ENCODE data around the gene TMED4. TPM values are rescaled to one million over a fixed set of nuclear protein-coding genes. Genes with fewer than 3 reads are reported as not detected.

TMED4 gene
- total and polyA plus RNA-seq, 2 experiments from 2014 or later: 43.5 to 98.5 TPM

DNA sequence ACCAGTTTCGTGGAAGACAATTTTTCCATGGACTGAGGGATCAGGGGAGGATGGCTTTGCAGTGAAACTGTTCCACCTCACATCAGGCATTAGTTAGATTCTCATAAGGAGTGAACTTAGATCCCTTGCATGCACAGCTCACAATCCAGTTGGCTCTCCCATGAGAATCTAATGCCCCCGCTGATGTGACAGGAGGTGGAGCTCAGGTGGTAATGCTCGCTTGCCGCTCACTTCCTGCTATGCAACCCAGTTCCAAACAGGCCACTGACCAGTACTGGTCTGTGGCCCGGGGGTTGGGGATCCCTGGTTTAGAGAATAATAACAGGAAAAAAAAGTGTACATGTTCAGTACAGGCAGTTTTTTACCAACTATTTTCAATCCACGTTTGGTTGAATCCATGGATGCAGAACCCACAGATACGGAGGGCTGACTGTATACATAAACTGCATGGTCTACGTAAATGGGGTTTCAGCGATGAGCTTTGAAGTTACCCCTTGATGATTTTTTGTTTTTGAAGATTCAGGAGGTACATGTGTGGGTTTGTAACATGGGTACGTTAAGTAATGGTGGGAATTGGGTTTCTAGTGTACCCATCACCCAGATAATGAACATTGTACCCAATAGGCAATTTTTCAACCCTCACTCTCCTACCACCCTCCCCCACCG, 48.9 kb upstream of the TMED4 start:
- no peak overlapping the region for H3K27ac Mint-ChIP-seq
- peaks cover 25% of the 10 kb centered on the region for H3K4me1 ChIP-seq (ENCODE audit: insufficient read depth)
- no peaks in the 10 kb centered on the region for H3K9me3 Mint-ChIP-seq

More for the DNA sequence above, 48.9 kb upstream of the TMED4 start:
- TF ChIP-seq, protein P1, sequence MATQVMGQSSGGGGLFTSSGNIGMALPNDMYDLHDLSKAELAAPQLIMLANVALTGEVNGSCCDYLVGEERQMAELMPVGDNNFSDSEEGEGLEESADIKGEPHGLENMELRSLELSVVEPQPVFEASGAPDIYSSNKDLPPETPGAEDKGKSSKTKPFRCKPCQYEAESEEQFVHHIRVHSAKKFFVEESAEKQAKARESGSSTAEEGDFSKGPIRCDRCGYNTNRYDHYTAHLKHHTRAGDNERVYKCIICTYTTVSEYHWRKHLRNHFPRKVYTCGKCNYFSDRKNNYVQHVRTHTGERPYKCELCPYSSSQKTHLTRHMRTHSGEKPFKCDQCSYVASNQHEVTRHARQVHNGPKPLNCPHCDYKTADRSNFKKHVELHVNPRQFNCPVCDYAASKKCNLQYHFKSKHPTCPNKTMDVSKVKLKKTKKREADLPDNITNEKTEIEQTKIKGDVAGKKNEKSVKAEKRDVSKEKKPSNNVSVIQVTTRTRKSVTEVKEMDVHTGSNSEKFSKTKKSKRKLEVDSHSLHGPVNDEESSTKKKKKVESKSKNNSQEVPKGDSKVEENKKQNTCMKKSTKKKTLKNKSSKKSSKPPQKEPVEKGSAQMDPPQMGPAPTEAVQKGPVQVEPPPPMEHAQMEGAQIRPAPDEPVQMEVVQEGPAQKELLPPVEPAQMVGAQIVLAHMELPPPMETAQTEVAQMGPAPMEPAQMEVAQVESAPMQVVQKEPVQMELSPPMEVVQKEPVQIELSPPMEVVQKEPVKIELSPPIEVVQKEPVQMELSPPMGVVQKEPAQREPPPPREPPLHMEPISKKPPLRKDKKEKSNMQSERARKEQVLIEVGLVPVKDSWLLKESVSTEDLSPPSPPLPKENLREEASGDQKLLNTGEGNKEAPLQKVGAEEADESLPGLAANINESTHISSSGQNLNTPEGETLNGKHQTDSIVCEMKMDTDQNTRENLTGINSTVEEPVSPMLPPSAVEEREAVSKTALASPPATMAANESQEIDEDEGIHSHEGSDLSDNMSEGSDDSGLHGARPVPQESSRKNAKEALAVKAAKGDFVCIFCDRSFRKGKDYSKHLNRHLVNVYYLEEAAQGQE (IDR thresholded peaks at IDR 0.05; ENCODE audit: unreplicated experiment): no peak
- TF ChIP-seq, protein P2, sequence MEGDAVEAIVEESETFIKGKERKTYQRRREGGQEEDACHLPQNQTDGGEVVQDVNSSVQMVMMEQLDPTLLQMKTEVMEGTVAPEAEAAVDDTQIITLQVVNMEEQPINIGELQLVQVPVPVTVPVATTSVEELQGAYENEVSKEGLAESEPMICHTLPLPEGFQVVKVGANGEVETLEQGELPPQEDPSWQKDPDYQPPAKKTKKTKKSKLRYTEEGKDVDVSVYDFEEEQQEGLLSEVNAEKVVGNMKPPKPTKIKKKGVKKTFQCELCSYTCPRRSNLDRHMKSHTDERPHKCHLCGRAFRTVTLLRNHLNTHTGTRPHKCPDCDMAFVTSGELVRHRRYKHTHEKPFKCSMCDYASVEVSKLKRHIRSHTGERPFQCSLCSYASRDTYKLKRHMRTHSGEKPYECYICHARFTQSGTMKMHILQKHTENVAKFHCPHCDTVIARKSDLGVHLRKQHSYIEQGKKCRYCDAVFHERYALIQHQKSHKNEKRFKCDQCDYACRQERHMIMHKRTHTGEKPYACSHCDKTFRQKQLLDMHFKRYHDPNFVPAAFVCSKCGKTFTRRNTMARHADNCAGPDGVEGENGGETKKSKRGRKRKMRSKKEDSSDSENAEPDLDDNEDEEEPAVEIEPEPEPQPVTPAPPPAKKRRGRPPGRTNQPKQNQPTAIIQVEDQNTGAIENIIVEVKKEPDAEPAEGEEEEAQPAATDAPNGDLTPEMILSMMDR (conservative IDR thresholded peaks at IDR 0.05; ENCODE audit: low read depth in 2 of 2): no peak
- TF ChIP-seq ZNF114 (CRISPR knock-in tag; IDR thresholded peaks at IDR 0.05): no peak
- TF ChIP-seq, protein P3, sequence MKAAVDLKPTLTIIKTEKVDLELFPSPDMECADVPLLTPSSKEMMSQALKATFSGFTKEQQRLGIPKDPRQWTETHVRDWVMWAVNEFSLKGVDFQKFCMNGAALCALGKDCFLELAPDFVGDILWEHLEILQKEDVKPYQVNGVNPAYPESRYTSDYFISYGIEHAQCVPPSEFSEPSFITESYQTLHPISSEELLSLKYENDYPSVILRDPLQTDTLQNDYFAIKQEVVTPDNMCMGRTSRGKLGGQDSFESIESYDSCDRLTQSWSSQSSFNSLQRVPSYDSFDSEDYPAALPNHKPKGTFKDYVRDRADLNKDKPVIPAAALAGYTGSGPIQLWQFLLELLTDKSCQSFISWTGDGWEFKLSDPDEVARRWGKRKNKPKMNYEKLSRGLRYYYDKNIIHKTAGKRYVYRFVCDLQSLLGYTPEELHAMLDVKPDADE (IDR thresholded peaks at IDR 0.05): no peak
- TF ChIP-seq ZNF331 (CRISPR knock-in tag; IDR thresholded peaks at IDR 0.05; ENCODE audit: low read depth): no peak
- TF ChIP-seq POLR2AphosphoS5 (IDR thresholded peaks at IDR 0.05; ENCODE audit: low read depth): no peak
- TF ChIP-seq EZH2 (IDR thresholded peaks at IDR 0.05; ENCODE audit: low read depth, unreplicated experiment): no peak
- TF ChIP-seq EZH2phosphoT487 (IDR thresholded peaks at IDR 0.05; ENCODE audit: unreplicated experiment): no peak
- no peak for TF ChIP-seq STAT1 (IDR thresholded peaks at IDR 0.05; ENCODE audit: unreplicated experiment)
- TF ChIP-seq, protein P4, sequence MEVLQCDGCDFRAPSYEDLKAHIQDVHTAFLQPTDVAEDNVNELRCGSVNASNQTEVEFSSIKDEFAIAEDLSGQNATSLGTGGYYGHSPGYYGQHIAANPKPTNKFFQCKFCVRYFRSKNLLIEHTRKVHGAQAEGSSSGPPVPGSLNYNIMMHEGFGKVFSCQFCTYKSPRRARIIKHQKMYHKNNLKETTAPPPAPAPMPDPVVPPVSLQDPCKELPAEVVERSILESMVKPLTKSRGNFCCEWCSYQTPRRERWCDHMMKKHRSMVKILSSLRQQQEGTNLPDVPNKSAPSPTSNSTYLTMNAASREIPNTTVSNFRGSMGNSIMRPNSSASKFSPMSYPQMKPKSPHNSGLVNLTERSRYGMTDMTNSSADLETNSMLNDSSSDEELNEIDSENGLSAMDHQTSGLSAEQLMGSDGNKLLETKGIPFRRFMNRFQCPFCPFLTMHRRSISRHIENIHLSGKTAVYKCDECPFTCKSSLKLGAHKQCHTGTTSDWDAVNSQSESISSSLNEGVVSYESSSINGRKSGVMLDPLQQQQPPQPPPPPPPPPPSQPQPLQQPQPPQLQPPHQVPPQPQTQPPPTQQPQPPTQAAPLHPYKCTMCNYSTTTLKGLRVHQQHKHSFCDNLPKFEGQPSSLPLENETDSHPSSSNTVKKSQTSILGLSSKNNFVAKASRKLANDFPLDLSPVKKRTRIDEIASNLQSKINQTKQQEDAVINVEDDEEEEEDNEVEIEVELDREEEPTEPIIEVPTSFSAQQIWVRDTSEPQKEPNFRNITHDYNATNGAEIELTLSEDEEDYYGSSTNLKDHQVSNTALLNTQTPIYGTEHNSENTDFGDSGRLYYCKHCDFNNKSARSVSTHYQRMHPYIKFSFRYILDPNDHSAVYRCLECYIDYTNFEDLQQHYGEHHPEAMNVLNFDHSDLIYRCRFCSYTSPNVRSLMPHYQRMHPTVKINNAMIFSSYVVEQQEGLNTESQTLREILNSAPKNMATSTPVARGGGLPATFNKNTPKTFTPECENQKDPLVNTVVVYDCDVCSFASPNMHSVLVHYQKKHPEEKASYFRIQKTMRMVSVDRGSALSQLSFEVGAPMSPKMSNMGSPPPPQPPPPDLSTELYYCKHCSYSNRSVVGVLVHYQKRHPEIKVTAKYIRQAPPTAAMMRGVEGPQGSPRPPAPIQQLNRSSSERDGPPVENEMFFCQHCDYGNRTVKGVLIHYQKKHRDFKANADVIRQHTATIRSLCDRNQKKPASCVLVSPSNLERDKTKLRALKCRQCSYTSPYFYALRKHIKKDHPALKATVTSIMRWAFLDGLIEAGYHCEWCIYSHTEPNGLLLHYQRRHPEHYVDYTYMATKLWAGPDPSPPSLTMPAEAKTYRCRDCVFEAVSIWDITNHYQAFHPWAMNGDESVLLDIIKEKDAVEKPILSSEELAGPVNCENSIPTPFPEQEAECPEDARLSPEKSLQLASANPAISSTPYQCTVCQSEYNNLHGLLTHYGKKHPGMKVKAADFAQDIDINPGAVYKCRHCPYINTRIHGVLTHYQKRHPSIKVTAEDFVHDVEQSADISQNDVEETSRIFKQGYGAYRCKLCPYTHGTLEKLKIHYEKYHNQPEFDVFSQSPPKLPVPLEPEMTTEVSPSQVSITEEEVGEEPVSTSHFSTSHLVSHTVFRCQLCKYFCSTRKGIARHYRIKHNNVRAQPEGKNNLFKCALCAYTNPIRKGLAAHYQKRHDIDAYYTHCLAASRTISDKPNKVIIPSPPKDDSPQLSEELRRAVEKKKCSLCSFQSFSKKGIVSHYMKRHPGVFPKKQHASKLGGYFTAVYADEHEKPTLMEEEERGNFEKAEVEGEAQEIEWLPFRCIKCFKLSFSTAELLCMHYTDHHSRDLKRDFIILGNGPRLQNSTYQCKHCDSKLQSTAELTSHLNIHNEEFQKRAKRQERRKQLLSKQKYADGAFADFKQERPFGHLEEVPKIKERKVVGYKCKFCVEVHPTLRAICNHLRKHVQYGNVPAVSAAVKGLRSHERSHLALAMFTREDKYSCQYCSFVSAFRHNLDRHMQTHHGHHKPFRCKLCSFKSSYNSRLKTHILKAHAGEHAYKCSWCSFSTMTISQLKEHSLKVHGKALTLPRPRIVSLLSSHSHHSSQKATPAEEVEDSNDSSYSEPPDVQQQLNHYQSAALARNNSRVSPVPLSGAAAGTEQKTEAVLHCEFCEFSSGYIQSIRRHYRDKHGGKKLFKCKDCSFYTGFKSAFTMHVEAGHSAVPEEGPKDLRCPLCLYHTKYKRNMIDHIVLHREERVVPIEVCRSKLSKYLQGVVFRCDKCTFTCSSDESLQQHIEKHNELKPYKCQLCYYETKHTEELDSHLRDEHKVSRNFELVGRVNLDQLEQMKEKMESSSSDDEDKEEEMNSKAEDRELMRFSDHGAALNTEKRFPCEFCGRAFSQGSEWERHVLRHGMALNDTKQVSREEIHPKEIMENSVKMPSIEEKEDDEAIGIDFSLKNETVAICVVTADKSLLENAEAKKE (CRISPR knock-in tag; IDR thresholded peaks at IDR 0.05): no peak
- no peak for TF ChIP-seq CREB1 (CRISPR knock-in tag; IDR thresholded peaks at IDR 0.05; ENCODE audit: low read depth)
- TF ChIP-seq NANOG (IDR thresholded peaks at IDR 0.05; ENCODE audit: borderline replicate concordance): no peak
- TF ChIP-seq JUNB (IDR thresholded peaks at IDR 0.05; ENCODE audit: unreplicated experiment): no peak
- peaks cover 13% of the 10 kb centered on the region for H4K20me1 ChIP-seq (replicated peaks; ENCODE audit: insufficient read depth)
- peak overlapping the region; percentile 59 for H3K4me2 ChIP-seq
- peak overlapping the region; percentile 51; the same call in 1 of the 3 replicates for H3K4me3 Mint-ChIP-seq
- H3K27me3 ChIP-seq (ENCODE audit: insufficient read depth): no peaks in the 10 kb centered on the region
- DNase-seq (ENCODE audit: low spot score) (no peak), ATAC-seq (no peak)
- H3K79me2 ChIP-seq (replicated peaks; ENCODE audit: insufficient read depth): peaks cover 22% of the 10 kb centered on the region
- H3K27me3 Mint-ChIP-seq (ENCODE audit: insufficient read depth, low read depth, poor library complexity): peaks cover 11% of the 10 kb centered on the region
- no peaks in the 10 kb centered on the region for H3F3A ChIP-seq (replicated peaks; ENCODE audit: low read depth)
- H3K36me3 Mint-ChIP-seq (ENCODE audit: low read depth): peaks cover 13% of the 10 kb centered on the region
- H3K4me1 Mint-ChIP-seq: peaks cover 34% of the 10 kb centered on the region
- H3K9me2 ChIP-seq (ENCODE audit: insufficient read depth): no peaks in the 10 kb centered on the region
- H3K27ac ChIP-seq (ENCODE audit: low read depth): peak overlapping the region; percentile 78
- H3K36me3 ChIP-seq (ENCODE audit: insufficient read depth): no peaks in the 10 kb centered on the region; the same call in 1 of the 2 replicates
- H3K4me3 ChIP-seq: no peak overlapping the region
- no peak overlapping the region for H2AFZ ChIP-seq
